Measurements from ENCODE around the gene CATSPERB.
"Not testable (repeated sequence)": the region's sequence is repeated elsewhere in the genome, so short reads cannot be mapped to it uniquely, and the experiment has no call there.

CATSPERB gene

GRCh38 chr14:91674911-91675310, 57.0 kb downstream of the CATSPERB start:
- no peaks in the 10 kb centered on the region for H3K27me3 ChIP-seq (ENCODE audit: insufficient read depth, low read length)
- no peak overlapping the region for H3K4me3 ChIP-seq (ENCODE audit: low read depth, low read length)
- H3K4me1 ChIP-seq (ENCODE audit: control insufficient read depth, insufficient read depth, low read length, unreplicated experiment), result no peaks in the 10 kb centered on the region
- no peaks in the 10 kb centered on the region for H3K36me3 ChIP-seq (ENCODE audit: insufficient read depth, low read length)
- H3K79me2 ChIP-seq (ENCODE audit: control insufficient read depth, insufficient read depth, low read length, unreplicated experiment), result no peaks in the 10 kb centered on the region
- no peak overlapping the region for H3K27ac ChIP-seq (ENCODE audit: low read depth, low read length)
- H2AFZ ChIP-seq (ENCODE audit: low read length, unreplicated experiment), result no peak overlapping the region

GRCh38 chr14:91669867-91670266, 62.0 kb downstream of the CATSPERB start:
- no peak overlapping the region for H3K4me3 ChIP-seq (ENCODE audit: low read depth, low read length)
- H3K4me1 ChIP-seq (ENCODE audit: control insufficient read depth, insufficient read depth, low read length, unreplicated experiment), result no peaks in the 10 kb centered on the region
- no peak overlapping the region for H3K27ac ChIP-seq (ENCODE audit: low read depth, low read length)
- no peaks in the 10 kb centered on the region for H3K36me3 ChIP-seq (ENCODE audit: insufficient read depth, low read length)
- H3K79me2 ChIP-seq (ENCODE audit: control insufficient read depth, insufficient read depth, low read length, unreplicated experiment), result no peaks in the 10 kb centered on the region
- H3K27me3 ChIP-seq (ENCODE audit: insufficient read depth, low read length), result no peaks in the 10 kb centered on the region
- no peak overlapping the region for H2AFZ ChIP-seq (ENCODE audit: low read length, unreplicated experiment)

GRCh38 chr14:91667101-91667500, 64.8 kb downstream of the CATSPERB start:
- not testable (repeated sequence) for H3K4me3 ChIP-seq (ENCODE audit: low read depth, low read length); H3K79me2 ChIP-seq (ENCODE audit: control insufficient read depth, insufficient read depth, low read length, unreplicated experiment); H3K27ac ChIP-seq (ENCODE audit: low read depth, low read length); H3K27me3 ChIP-seq (ENCODE audit: insufficient read depth, low read length); H3K4me1 ChIP-seq (ENCODE audit: control insufficient read depth, insufficient read depth, low read length, unreplicated experiment); H2AFZ ChIP-seq (ENCODE audit: low read length, unreplicated experiment); H3K36me3 ChIP-seq (ENCODE audit: insufficient read depth, low read length)

- no peak overlapping the region for H3K4me3 ChIP-seq (ENCODE audit: low read depth, low read length)
- no peaks in the 10 kb centered on the region for H3K36me3 ChIP-seq (ENCODE audit: insufficient read depth, low read length)
- no peaks in the 10 kb centered on the region for H3K4me1 ChIP-seq (ENCODE audit: control insufficient read depth, insufficient read depth, low read length, unreplicated experiment)
- H2AFZ ChIP-seq (ENCODE audit: low read length, unreplicated experiment), result no peak overlapping the region
- H3K27ac ChIP-seq (ENCODE audit: low read depth, low read length), result no peak overlapping the region
- no peaks in the 10 kb centered on the region for H3K27me3 ChIP-seq (ENCODE audit: insufficient read depth, low read length)
- H3K79me2 ChIP-seq (ENCODE audit: control insufficient read depth, insufficient read depth, low read length, unreplicated experiment), result no peaks in the 10 kb centered on the region
Observed at GRCh38 chr14:91660790-91661189, 71.1 kb downstream of the CATSPERB start.

- Histone ChIP-seq H2AFZ (ENCODE audit: low read length, unreplicated experiment) (no peak overlapping the region), H3K4me3 (ENCODE audit: low read depth, low read length) (no peak overlapping the region), H3K27me3 (ENCODE audit: insufficient read depth, low read length) (no peaks in the 10 kb centered on the region), H3K4me1 (ENCODE audit: control insufficient read depth, insufficient read depth, low read length, unreplicated experiment) (no peaks in the 10 kb centered on the region), H3K27ac (ENCODE audit: low read depth, low read length) (no peak overlapping the region), H3K36me3 (ENCODE audit: insufficient read depth, low read length) (no peaks in the 10 kb centered on the region), H3K79me2 (ENCODE audit: control insufficient read depth, insufficient read depth, low read length, unreplicated experiment) (no peaks in the 10 kb centered on the region)
Observed at GRCh38 chr14:91654836-91655235, 77.0 kb downstream of the CATSPERB start.

- no peaks in the 10 kb centered on the region for H3K27me3 ChIP-seq (ENCODE audit: insufficient read depth, low read length)
- H3K4me3 ChIP-seq (ENCODE audit: low read depth, low read length), result no peak overlapping the region
- H3K27ac ChIP-seq (ENCODE audit: low read depth, low read length), result no peak overlapping the region
- H2AFZ ChIP-seq (ENCODE audit: low read length, unreplicated experiment), result no peak overlapping the region
- no peaks in the 10 kb centered on the region for H3K4me1 ChIP-seq (ENCODE audit: control insufficient read depth, insufficient read depth, low read length, unreplicated experiment)
- no peaks in the 10 kb centered on the region for H3K79me2 ChIP-seq (ENCODE audit: control insufficient read depth, insufficient read depth, low read length, unreplicated experiment)
- H3K36me3 ChIP-seq (ENCODE audit: insufficient read depth, low read length), result no peaks in the 10 kb centered on the region
Observed at GRCh38 chr14:91653451-91653850, 78.4 kb downstream of the CATSPERB start.

GRCh38 chr14:91649930-91650329, 82.0 kb downstream of the CATSPERB start:
- no peaks in the 10 kb centered on the region for H3K4me1 ChIP-seq (ENCODE audit: control insufficient read depth, insufficient read depth, low read length, unreplicated experiment)
- no peak overlapping the region for H3K4me3 ChIP-seq (ENCODE audit: low read depth, low read length)
- no peak overlapping the region for H3K27ac ChIP-seq (ENCODE audit: low read depth, low read length)
- peak overlapping the region; percentile 32 for H2AFZ ChIP-seq (ENCODE audit: low read length, unreplicated experiment)
- no peaks in the 10 kb centered on the region for H3K27me3 ChIP-seq (ENCODE audit: insufficient read depth, low read length)
- H3K36me3 ChIP-seq (ENCODE audit: insufficient read depth, low read length), result no peaks in the 10 kb centered on the region
- H3K79me2 ChIP-seq (ENCODE audit: control insufficient read depth, insufficient read depth, low read length, unreplicated experiment), result no peaks in the 10 kb centered on the region

GRCh38 chr14:91647856-91648255, 84.0 kb downstream of the CATSPERB start:
- no peaks in the 10 kb centered on the region for H3K79me2 ChIP-seq (ENCODE audit: control insufficient read depth, insufficient read depth, low read length, unreplicated experiment)

GRCh38 chr14:91636604-91637003, 95.3 kb downstream of the CATSPERB start:
- no peaks in the 10 kb centered on the region for H3K4me1 ChIP-seq (ENCODE audit: control insufficient read depth, insufficient read depth, low read length, unreplicated experiment)
- H2AFZ ChIP-seq (ENCODE audit: low read length, unreplicated experiment), result no peak overlapping the region
- H3K36me3 ChIP-seq (ENCODE audit: insufficient read depth, low read length), result no peaks in the 10 kb centered on the region
- no peak overlapping the region for H3K4me3 ChIP-seq (ENCODE audit: low read depth, low read length)
- no peak overlapping the region for H3K27ac ChIP-seq (ENCODE audit: low read depth, low read length)
- no peaks in the 10 kb centered on the region for H3K79me2 ChIP-seq (ENCODE audit: control insufficient read depth, insufficient read depth, low read length, unreplicated experiment)
- no peaks in the 10 kb centered on the region for H3K27me3 ChIP-seq (ENCODE audit: insufficient read depth, low read length)

More at GRCh38 chr14:91647856-91648255, 84.0 kb downstream of the CATSPERB start:
- no peaks in the 10 kb centered on the region for H3K27me3 ChIP-seq (ENCODE audit: insufficient read depth, low read length)
- no peak overlapping the region for H3K4me3 ChIP-seq (ENCODE audit: low read depth, low read length)
- H3K4me1 ChIP-seq (ENCODE audit: control insufficient read depth, insufficient read depth, low read length, unreplicated experiment), result no peaks in the 10 kb centered on the region
- H3K27ac ChIP-seq (ENCODE audit: low read depth, low read length), result no peak overlapping the region
- no peaks in the 10 kb centered on the region for H3K36me3 ChIP-seq (ENCODE audit: insufficient read depth, low read length)
- no peak overlapping the region for H2AFZ ChIP-seq (ENCODE audit: low read length, unreplicated experiment)

- no peaks in the 10 kb centered on the region for H3K36me3 ChIP-seq (ENCODE audit: insufficient read depth, low read length)
- no peak overlapping the region for H2AFZ ChIP-seq (ENCODE audit: low read length, unreplicated experiment)
- no peak overlapping the region for H3K4me3 ChIP-seq (ENCODE audit: low read depth, low read length)
- H3K27ac ChIP-seq (ENCODE audit: low read depth, low read length), result no peak overlapping the region
- H3K79me2 ChIP-seq (ENCODE audit: control insufficient read depth, insufficient read depth, low read length, unreplicated experiment), result no peaks in the 10 kb centered on the region
- no peaks in the 10 kb centered on the region for H3K4me1 ChIP-seq (ENCODE audit: control insufficient read depth, insufficient read depth, low read length, unreplicated experiment)
- H3K27me3 ChIP-seq (ENCODE audit: insufficient read depth, low read length), result no peaks in the 10 kb centered on the region
Observed at GRCh38 chr14:91624757-91625156, 107.1 kb downstream of the CATSPERB start.

GRCh38 chr14:91614187-91614586, 117.7 kb downstream of the CATSPERB start:
- H2AFZ ChIP-seq (ENCODE audit: low read length, unreplicated experiment), result peak overlapping the region; percentile 68
- H3K79me2 ChIP-seq (ENCODE audit: control insufficient read depth, insufficient read depth, low read length, unreplicated experiment), result no peaks in the 10 kb centered on the region
- H3K36me3 ChIP-seq (ENCODE audit: insufficient read depth, low read length), result no peaks in the 10 kb centered on the region

More at GRCh38 chr14:91614187-91614586, 117.7 kb downstream of the CATSPERB start:
- Histone ChIP-seq H3K4me1 (ENCODE audit: control insufficient read depth, insufficient read depth, low read length, unreplicated experiment) (peaks cover 13% of the 10 kb centered on the region), H3K27ac (ENCODE audit: low read depth, low read length) (peak overlapping the region; percentile 12; the same call in 1 of the 2 replicates), H3K27me3 (ENCODE audit: insufficient read depth, low read length) (no peaks in the 10 kb centered on the region), H3K4me3 (ENCODE audit: low read depth, low read length) (no peak overlapping the region)

All from ACC112 (cell line).